Sigmoid colon (tissue), 7 donors: ENCODE measurements around the gene CDT1. TPM values are rescaled to one million over a fixed set of nuclear protein-coding genes. Genes with fewer than 3 reads are reported as not detected.
A peak's percentile ranks its signal among the peaks of the same experiment; 100 is the strongest.

Experiments used
- DNase-seq: peaks from one replicate; pipeline ENCODE4 v3.0.0-alpha.2; 2019
- H3K27ac ChIP-seq, 4 donors: fragments of 200-600 bp; sonication (generic); one replicate each; pipeline ENCODE4 v1.5.1; 2016 to 2019; ENCODE audit warnings: mild to moderate bottlenecking in 1 of 4
- H3K27me3 ChIP-seq, 3 donors: fragments of 200-600 bp; sonication (generic); one replicate each; pipeline ENCODE4 v1.5.1; 2019; ENCODE audit warnings: mild to moderate bottlenecking in 1 of 3
- H3K36me3 ChIP-seq, 4 donors: fragments of 200-600 bp; sonication (generic); one replicate each; pipeline ENCODE4 v1.5.1; 2016 to 2019
- H3K4me1 ChIP-seq, 4 donors: fragments of 200-600 bp; sonication (generic); one replicate each; pipeline ENCODE4 v1.5.1; 2017 to 2019
- H3K4me3 ChIP-seq, 4 donors: fragments of 200-600 bp; sonication (generic); one replicate each; pipeline ENCODE4 v1.5.1; 2017 to 2019; ENCODE audit warnings: mild to moderate bottlenecking in 2 of 4, moderate library complexity in 1 of 4
- H3K9me3 ChIP-seq, 4 donors: fragments of 200-600 bp in 3 of 4; sonication (generic) in 3 of 4; one replicate each; pipeline versions ENCODE4 v1.5.1 to v1.6.1; 2013 to 2019
- CTCF ChIP-seq, 4 experiments: fragments of 450-650 bp in 3 of 4; fragments of 200-600 bp in 1 of 4; IDR thresholded peaks; one replicate each; pipeline ENCODE4 v1.5.1; 2016 to 2019; ENCODE audit warnings: antibody characterized with exemption in 4 of 4, mild to moderate bottlenecking in 3 of 4, moderate library complexity in 2 of 4
- EP300 ChIP-seq, 4 donors: sonication (generic); formaldehyde crosslinking; IDR thresholded peaks; one replicate each; pipeline ENCODE4 v1.6.1; 2017; ENCODE audit warnings: antibody characterized with exemption in 4 of 4
- POLR2A ChIP-seq, 2 donors: fragments of 450-650 bp; IDR thresholded peaks; one replicate each; pipeline ENCODE4 v1.6.1; 2016; ENCODE audit warnings: antibody characterized with exemption in 2 of 2, mild to moderate bottlenecking in 2 of 2, moderate library complexity in 2 of 2
- POLR2AphosphoS5 ChIP-seq, 4 donors: sonication (generic); formaldehyde crosslinking; IDR thresholded peaks; one replicate each; pipeline ENCODE4 v1.6.1; 2017; ENCODE audit warnings: antibody characterized with exemption in 4 of 4
- WGBS, 2 donors: extraction: QIAGEN DNeasy Blood & Tissue Kit; methylation state at CpG; one replicate each; pipeline ENCODE4 v1.1.7; 2013; 5-methylcytosine and 5-hydroxymethylcytosine counted together
- intact Hi-C: fragments of 100-400 bp; cut with DNase I; formaldehyde crosslinking; loops from one replicate; pipeline ENCODE4 v1.15.1; 2023
- polyA plus RNA-seq, 3 donors: library from polyadenylated mRNA; stranded (reverse); fragments of 200-250 nt; gene quantifications; one replicate each; pipeline ENCODE4 v1.2.3, GENCODE V29; 2013
- total RNA-seq, 4 donors: library from RNA; depleted of rRNA; stranded (reverse); fragments of >200 nt; gene quantifications; one replicate each; pipeline ENCODE4 v1.1.0, GENCODE V29; 2016
- donor health status: healthy with polysubstance abuse.
- donor health status: Bipolar disorder and iron deficiency.
- donor health status: healthy.

Gene CDT1
- total RNA-seq, result 1 to 10 TPM in 1 of 4 donors, under 1 TPM in 2, not detected in 1; 0.71 to 3.0 (median 0.81) TPM
- polyA plus RNA-seq, result 10 to 100 TPM in 1 of 3 donors, 1 to 10 TPM in 2; 3.6 to 17.4 (median 6.9) TPM

DNA sequence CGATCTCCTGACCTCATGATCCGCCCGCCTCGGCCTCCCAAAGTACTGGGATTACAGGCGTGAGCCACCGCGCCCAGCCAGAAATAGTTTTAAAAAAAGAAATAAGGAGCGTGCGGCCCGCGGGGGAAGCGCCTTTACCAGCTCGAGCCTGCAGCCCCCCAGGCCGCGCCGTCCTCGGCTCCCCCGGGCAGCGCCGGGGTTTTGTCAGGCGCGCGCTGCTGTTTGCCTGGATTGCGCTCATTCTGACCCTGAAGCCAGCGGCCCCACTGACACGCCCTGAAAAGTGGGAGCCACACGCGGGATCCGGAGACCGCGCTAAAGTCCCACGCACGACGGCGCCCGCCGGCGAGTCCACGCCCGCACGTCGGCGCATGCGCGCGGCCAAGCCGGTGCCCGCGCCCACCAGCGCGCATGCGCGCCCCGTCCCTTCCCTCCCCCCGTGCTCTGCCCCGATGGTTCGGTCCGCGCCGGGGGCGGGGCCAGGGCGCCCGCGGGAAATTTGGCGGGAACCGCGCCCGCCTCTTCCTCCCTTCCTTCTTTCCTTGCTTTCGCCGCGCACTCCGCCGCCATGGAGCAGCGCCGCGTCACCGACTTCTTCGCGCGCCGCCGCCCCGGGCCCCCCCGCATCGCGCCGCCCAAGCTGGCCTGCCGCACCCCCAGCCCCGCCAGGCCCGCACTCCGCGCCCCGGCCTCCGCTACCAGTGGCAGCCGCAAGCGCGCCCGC is at the start of gene CDT1:
CDT1 (plus strand) TSS at position 526 of the 724 bp plus-strand sequence; CDS start at position 569, 43 bp downstream.
- Histone ChIP-seq H3K4me3 (peak within 1 kb of the TSS; percentile 51 to 68 (median 62)), H3K27me3 (peaks cover 0 to 9% (median 0%) of the 10 kb centered on the region in 3 donors), H3K27ac (peak within 1 kb of the TSS; percentile 67 to 81 (median 76)), H3K36me3 (peaks cover 0 to 4% (median 0%) of the 10 kb centered on the region in 4 donors), H3K4me1 (peaks cover 0 to 29% (median 14%) of the 10 kb centered on the region in 4 donors), H3K9me3 (no peaks in the 10 kb centered on the region)
- TF ChIP-seq POLR2AphosphoS5 (IDR thresholded peaks at IDR 0.05) (peak; percentile 75 to 95 (median 88)), EP300 (IDR thresholded peaks at IDR 0.05) (no peak), POLR2A (IDR thresholded peaks at IDR 0.05) (peak; percentile 41 to 52), CTCF (IDR thresholded peaks at IDR 0.05) (no peak)
- 1% methylated on average over 97 to 98 of the region's 98 CpGs for WGBS, 2 donors
- peak; percentile 91 for DNase-seq
- intact Hi-C loops, result no loop called here

- intact Hi-C loops, result no loop called here
- H3K27me3 ChIP-seq, result no peaks in the 10 kb centered on the region
- no peak for DNase-seq
- peaks cover 0 to 67% (median 66%) of the 10 kb centered on the region in 4 donors for H3K4me1 ChIP-seq
- H3K27ac ChIP-seq, result peak overlapping the region; percentile 56 to 100 (median 96)
- H3K36me3 ChIP-seq, result peaks cover 0 to 14% (median 3%) of the 10 kb centered on the region in 4 donors
- H3K4me3 ChIP-seq, result no peak overlapping the region
- WGBS, 2 donors, result 93 to 94% methylated on average over 28 of the region's 28 CpGs
- H3K9me3 ChIP-seq, result no peaks in the 10 kb centered on the region
- no peak for TF ChIP-seq EP300 (IDR thresholded peaks at IDR 0.05)
- TF ChIP-seq CTCF (IDR thresholded peaks at IDR 0.05), result no peak
- TF ChIP-seq POLR2AphosphoS5 (IDR thresholded peaks at IDR 0.05), result no peak
- no peak for TF ChIP-seq POLR2A (IDR thresholded peaks at IDR 0.05)
These were observed 49.3 kb upstream of the CDT1 start for GRCh38 chr16:88754109-88754911.

- Histone ChIP-seq H3K9me3 (no peaks in the 10 kb centered on the region), H3K4me3 (no peak overlapping the region), H3K27me3 (no peaks in the 10 kb centered on the region), H3K4me1 (peaks cover 0 to 75% (median 74%) of the 10 kb centered on the region in 4 donors), H3K36me3 (peaks cover 0 to 14% (median 3%) of the 10 kb centered on the region in 4 donors), H3K27ac (peak overlapping the region; percentile 56 to 100 (median 96))
- no peak for DNase-seq
- TF ChIP-seq POLR2AphosphoS5 (IDR thresholded peaks at IDR 0.05) (no peak), CTCF (IDR thresholded peaks at IDR 0.05) (peak in 1 of 4 experiments; percentile 14)
- WGBS, 2 donors, result 72 to 84% methylated on average over 42 of the region's 42 CpGs
- intact Hi-C loops, result no loop called here
These were observed 48.5 kb upstream of the CDT1 start for GRCh38 chr16:88754912-88755744.

- Histone ChIP-seq H3K4me1 (peaks cover 0 to 77% (median 76%) of the 10 kb centered on the region in 4 donors), H3K36me3 (peaks cover 0 to 13% (median 3%) of the 10 kb centered on the region in 4 donors), H3K4me3 (no peak overlapping the region), H3K27ac (peak overlapping the region; percentile 56 to 100 (median 96)), H3K27me3 (no peaks in the 10 kb centered on the region), H3K9me3 (no peaks in the 10 kb centered on the region)
- intact Hi-C loops, result no loop called here
- DNase-seq, result no peak
- no peak for TF ChIP-seq POLR2A (IDR thresholded peaks at IDR 0.05)
- TF ChIP-seq CTCF (IDR thresholded peaks at IDR 0.05), result peak in 1 of 4 experiments; percentile 15
- WGBS, 2 donors, result 84 to 90% methylated on average over 23 of the region's 23 CpGs
These were observed 47.7 kb upstream of the CDT1 start for GRCh38 chr16:88755745-88756443.
